Stomach (tissue), 9 donors: Measurements from ENCODE around the gene NLGN1. TPM values are rescaled to one million over a fixed set of nuclear protein-coding genes. Genes with fewer than 3 reads are reported as not detected.

Experiments used
- DNase-seq, 2 donors: peaks; one replicate each; pipeline versions ENCODE4 v3.0.0 to v3.0.0-alpha.2; 2013 to 2019
- H3K27ac ChIP-seq, 5 donors: fragments of 200-600 bp in 4 of 5; sonication (generic) in 4 of 5; one replicate each; pipeline ENCODE4 v1.5.1; 2013 to 2019; ENCODE audit warnings: mild to moderate bottlenecking in 1 of 5, moderate library complexity in 1 of 5
- H3K27me3 ChIP-seq, 3 donors: fragments of 200-600 bp; sonication (generic); one replicate each; pipeline ENCODE4 v1.5.1; 2017 to 2019; ENCODE audit warnings: mixed run types in 1 of 3
- H3K36me3 ChIP-seq, 4 donors: fragments of 200-600 bp; sonication (generic); 1 replicate in 3 of 4; 2 replicates in 1 of 4; pipeline ENCODE4 v1.5.1; 2016 to 2019
- H3K4me1 ChIP-seq, 4 donors: fragments of 200-600 bp; sonication (generic); one replicate each; pipeline ENCODE4 v1.5.1; 2016 to 2019
- H3K4me3 ChIP-seq, 4 donors: fragments of 200-600 bp; sonication (generic) in 3 of 4; one replicate each; pipeline ENCODE4 v1.5.1; 2016 to 2019; ENCODE audit warnings: mild to moderate bottlenecking in 1 of 4
- H3K9me3 ChIP-seq, 4 donors: fragments of 200-600 bp; sonication (generic); one replicate each; pipeline ENCODE4 v1.5.1; 2016 to 2019
- CTCF ChIP-seq, 7 experiments: fragments of 450-650 bp in 4 of 7; fragments of 200-600 bp in 3 of 7; sonication (generic) in 3 of 7; IDR thresholded peaks; one replicate each; pipeline ENCODE4 v1.5.1; 2016 to 2019; ENCODE audit warnings: antibody characterized with exemption in 7 of 7, control low read depth in 2 of 7, mild to moderate bottlenecking in 1 of 7
- EP300 ChIP-seq: sonication (generic); formaldehyde crosslinking; IDR thresholded peaks from one replicate; pipeline ENCODE4 v1.6.1; 2017; ENCODE audit warnings: antibody characterized with exemption
- POLR2A ChIP-seq, 4 donors: fragments of 450-650 bp; IDR thresholded peaks; one replicate each; pipeline ENCODE4 v1.6.1; 2016; ENCODE audit warnings: antibody characterized with exemption in 4 of 4, control low read depth in 2 of 4, mild to moderate bottlenecking in 1 of 4, moderate library complexity in 1 of 4
- POLR2AphosphoS5 ChIP-seq, 3 donors: sonication (generic); formaldehyde crosslinking; IDR thresholded peaks; one replicate each; pipeline ENCODE4 v1.6.1; 2016; ENCODE audit warnings: antibody characterized with exemption in 3 of 3
- WGBS, 5 donors: extraction: QIAGEN DNeasy Blood & Tissue Kit in 3 of 5; methylation state at CpG; one replicate each; pipeline versions ENCODE4 v1.1.5 to v1.1.7; 2013 to 2018; 5-methylcytosine and 5-hydroxymethylcytosine counted together
- intact Hi-C: fragments of 100-400 bp; cut with DNase I; formaldehyde crosslinking; loops from one replicate; pipeline ENCODE4 v1.15.1; 2023; ENCODE audit warnings: low total_unique reads
- polyA plus RNA-seq, 3 donors: library from polyadenylated mRNA; stranded (reverse); fragments of 200-250 nt; gene quantifications; one replicate each; pipeline ENCODE4 v1.2.3, GENCODE V29; 2013
- total RNA-seq, 5 donors: library from RNA; depleted of rRNA; stranded (reverse); fragments of >200 nt; gene quantifications; one replicate each; pipeline versions ENCODE4 v1.1.0 to v1.2.3, GENCODE V29; 2014 to 2016
- donor health status: healthy with polysubstance abuse.
- donor health status: Bipolar disorder and iron deficiency.
- donor health status: healthy.

The NLGN1 gene
- total and polyA plus RNA-seq, 8 donors, result 0.15 to 45.2 (median 4.8) TPM; not detected in 1

DNA sequence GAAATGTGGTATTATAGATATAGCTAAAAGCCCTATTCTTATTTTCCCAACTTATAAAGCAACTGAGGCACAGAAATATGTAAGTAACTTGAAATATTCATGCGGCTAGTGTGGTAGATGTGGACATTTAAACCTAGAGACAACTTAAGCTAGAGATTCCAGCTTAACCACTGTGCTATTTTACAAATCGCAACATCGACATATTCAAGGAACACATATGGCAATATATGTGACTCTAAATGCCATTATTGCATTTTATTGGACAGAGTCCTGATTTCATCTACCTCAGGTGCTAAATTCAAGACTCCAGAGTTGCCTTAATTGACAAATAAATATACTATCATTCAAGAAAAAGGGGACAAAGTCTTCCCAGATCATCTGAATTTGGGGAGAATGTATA lies 442.3 kb downstream of the NLGN1 start:
- WGBS, 5 donors, result 62 to 82% (median 77%) methylated on average over 3 of the region's 3 CpGs
- H3K9me3 ChIP-seq, result no peaks in the 10 kb centered on the region
- intact Hi-C loops, result no loop called here
- no peak overlapping the region for H3K27ac ChIP-seq
- no peak for TF ChIP-seq EP300
- TF ChIP-seq POLR2AphosphoS5 (IDR thresholded peaks at IDR 0.05), result no peak
- TF ChIP-seq POLR2A (IDR thresholded peaks at IDR 0.05), result no peak
- TF ChIP-seq CTCF (IDR thresholded peaks at IDR 0.05), result no peak
- H3K4me3 ChIP-seq, result no peak overlapping the region
- DNase-seq, result no peak
- no peaks in the 10 kb centered on the region for H3K27me3 ChIP-seq
- H3K4me1 ChIP-seq, result no peaks in the 10 kb centered on the region
- no peaks in the 10 kb centered on the region for H3K36me3 ChIP-seq

DNA sequence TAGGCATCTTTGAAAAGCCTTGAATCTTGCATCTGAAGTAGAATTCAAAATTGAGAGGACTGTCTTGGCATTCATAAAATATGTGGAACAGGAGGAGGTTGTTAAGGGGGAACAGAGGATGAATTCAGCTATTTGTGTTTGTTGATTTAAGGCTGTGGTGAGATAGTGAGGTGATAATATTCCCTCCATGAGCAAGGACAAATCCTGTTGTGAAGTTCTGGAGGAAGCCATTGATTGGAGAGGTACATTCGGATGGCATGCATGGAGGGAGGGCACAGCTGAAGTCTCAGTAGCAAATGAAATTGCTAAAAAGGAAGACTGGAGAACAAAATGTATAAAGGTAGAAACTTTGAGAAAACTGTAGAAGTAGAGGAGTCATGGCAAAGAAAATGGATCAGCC lies 443.8 kb downstream of the NLGN1 start:
- Histone ChIP-seq H3K36me3 (no peaks in the 10 kb centered on the region), H3K4me1 (no peaks in the 10 kb centered on the region), H3K4me3 (no peak overlapping the region), H3K27me3 (no peaks in the 10 kb centered on the region), H3K27ac (no peak overlapping the region), H3K9me3 (no peaks in the 10 kb centered on the region)
- DNase-seq, result no peak
- WGBS, 5 donors, result 80 to 90% (median 84%) methylated on average over 1 of the region's 1 CpG
- TF ChIP-seq POLR2A (IDR thresholded peaks at IDR 0.05), result no peak
- TF ChIP-seq EP300, result no peak
- no peak for TF ChIP-seq CTCF (IDR thresholded peaks at IDR 0.05)
- TF ChIP-seq POLR2AphosphoS5 (IDR thresholded peaks at IDR 0.05), result no peak
- intact Hi-C loops, result no loop called here

GRCh38 chr3:173843060-173843459 lies 445.5 kb downstream of the NLGN1 start:
- no peak for DNase-seq
- 79 to 89% (median 86%) methylated on average over 3 of the region's 3 CpGs for whole genome bisulfite sequencing, 5 donors
- Histone ChIP-seq H3K4me3 (no peak overlapping the region), H3K27ac (no peak overlapping the region), H3K9me3 (no peaks in the 10 kb centered on the region), H3K27me3 (no peaks in the 10 kb centered on the region), H3K36me3 (no peaks in the 10 kb centered on the region), H3K4me1 (no peaks in the 10 kb centered on the region)
- no peak for TF ChIP-seq CTCF (IDR thresholded peaks at IDR 0.05)
- TF ChIP-seq EP300, result no peak
- TF ChIP-seq POLR2A (IDR thresholded peaks at IDR 0.05), result no peak
- TF ChIP-seq POLR2AphosphoS5 (IDR thresholded peaks at IDR 0.05), result no peak
- intact Hi-C loops, result no loop called here

- intact Hi-C loops, result no loop called here
- 64 to 79% (median 74%) methylated on average over 2 of the region's 2 CpGs for WGBS, 5 donors
- H3K9me3 ChIP-seq, result no peaks in the 10 kb centered on the region
- H3K4me1 ChIP-seq, result no peaks in the 10 kb centered on the region
- no peaks in the 10 kb centered on the region for H3K27me3 ChIP-seq
- no peak for TF ChIP-seq POLR2AphosphoS5 (IDR thresholded peaks at IDR 0.05)
- TF ChIP-seq POLR2A (IDR thresholded peaks at IDR 0.05), result no peak
- no peak for TF ChIP-seq EP300
- no peak for TF ChIP-seq CTCF (IDR thresholded peaks at IDR 0.05)
- DNase-seq, result no peak
- H3K4me3 ChIP-seq, result no peak overlapping the region
- no peaks in the 10 kb centered on the region for H3K36me3 ChIP-seq
- H3K27ac ChIP-seq, result no peak overlapping the region
These were observed 449.0 kb downstream of the NLGN1 start for GRCh38 chr3:173846584-173846983.
